Measurements from ENCODE around the gene CTF1.

Gene CTF1

GRCh38 chr16:30951193-30951592, 54.8 kb downstream of the CTF1 start:
- Histone ChIP-seq H3K36me3 (ENCODE audit: control insufficient read depth in 1 of 2, insufficient read depth in 2 of 2, low read length in 2 of 2) (peaks cover 0 to 4% of the 10 kb centered on the region in 2 donors), H3K9me3 (ENCODE audit: control insufficient read depth in 1 of 2, low read length in 2 of 2) (no peaks in the 10 kb centered on the region), H3K27ac (ENCODE audit: low read length) (no peak overlapping the region), H3K4me1 (ENCODE audit: control insufficient read depth in 1 of 2, insufficient read depth in 2 of 2, low read length in 2 of 2) (peaks cover 8 to 45% of the 10 kb centered on the region in 2 donors), H3K4me3 (ENCODE audit: low read depth in 1 of 2, low read length in 2 of 2) (peak overlapping the region in 1 of 2 donors; percentile 93), H3K27me3 (ENCODE audit: low read depth, low read length) (no peaks in the 10 kb centered on the region)

- Histone ChIP-seq H3K36me3 (ENCODE audit: control insufficient read depth in 1 of 2, insufficient read depth in 2 of 2, low read length in 2 of 2) (peaks cover 0 to 3% of the 10 kb centered on the region in 2 donors), H3K9me3 (ENCODE audit: control insufficient read depth in 1 of 2, low read length in 2 of 2) (no peaks in the 10 kb centered on the region), H3K4me1 (ENCODE audit: control insufficient read depth in 1 of 2, insufficient read depth in 2 of 2, low read length in 2 of 2) (peaks cover 8 to 50% of the 10 kb centered on the region in 2 donors), H3K27ac (ENCODE audit: low read length) (no peak overlapping the region), H3K27me3 (ENCODE audit: low read depth, low read length) (no peaks in the 10 kb centered on the region), H3K4me3 (ENCODE audit: low read depth in 1 of 2, low read length in 2 of 2) (no peak overlapping the region)
These were observed 55.3 kb downstream of the CTF1 start for GRCh38 chr16:30951750-30952149.

GRCh38 chr16:30953111-30953510, 56.7 kb downstream of the CTF1 start:
- Histone ChIP-seq H3K27ac (ENCODE audit: low read length) (no peak overlapping the region), H3K4me1 (ENCODE audit: control insufficient read depth in 1 of 2, insufficient read depth in 2 of 2, low read length in 2 of 2) (peaks cover 8 to 51% of the 10 kb centered on the region in 2 donors), H3K36me3 (ENCODE audit: control insufficient read depth in 1 of 2, insufficient read depth in 2 of 2, low read length in 2 of 2) (no peaks in the 10 kb centered on the region), H3K9me3 (ENCODE audit: control insufficient read depth in 1 of 2, low read length in 2 of 2) (no peaks in the 10 kb centered on the region), H3K27me3 (ENCODE audit: low read depth, low read length) (no peaks in the 10 kb centered on the region), H3K4me3 (ENCODE audit: low read depth in 1 of 2, low read length in 2 of 2) (no peak overlapping the region)

Data from muscle layer of duodenum (tissue), 2 donors.